ENCODE measurements around the gene B4GALNT4. TPM values are rescaled to one million over a fixed set of nuclear protein-coding genes. Genes with fewer than 3 reads are reported as not detected.

The B4GALNT4 gene
- total RNA-seq, 1 donor from 2014 or later: 64.6 TPM

DNA sequence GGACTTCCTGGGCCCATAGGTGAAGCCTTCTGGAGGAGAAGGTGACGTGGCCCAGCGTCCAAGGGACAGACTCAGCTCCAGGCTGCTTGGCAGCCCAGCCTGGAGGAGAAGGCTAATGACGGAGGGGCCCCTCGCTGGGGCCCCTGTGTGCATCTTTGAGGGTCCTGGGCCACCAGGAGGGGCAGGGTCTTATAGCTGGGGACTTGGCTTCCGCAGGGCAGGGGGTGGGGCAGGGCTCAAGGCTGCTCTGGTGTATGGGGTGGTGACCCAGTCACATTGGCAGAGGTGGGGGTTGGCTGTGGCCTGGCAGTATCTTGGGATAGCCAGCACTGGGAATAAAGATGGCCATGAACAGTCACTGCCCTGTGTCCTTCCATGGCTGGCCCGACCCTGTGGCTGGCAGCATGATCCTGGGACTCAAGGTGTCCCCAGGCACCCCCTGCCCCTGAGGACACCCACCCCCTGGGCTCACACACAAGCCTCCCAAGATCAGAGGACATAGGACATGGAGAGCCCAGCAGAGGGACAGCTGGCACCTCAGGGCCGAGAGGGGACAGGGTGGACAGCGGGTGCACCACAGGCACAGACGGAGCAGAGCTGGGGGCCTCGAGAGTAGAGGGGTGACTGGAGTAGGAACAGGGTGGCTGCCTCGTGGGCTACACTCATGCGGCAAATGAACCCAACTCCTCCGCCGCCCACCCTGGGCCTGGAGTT is 35.4 kb downstream of the B4GALNT4 start:
- no peak overlapping the region for H2AFZ ChIP-seq (ENCODE audit: low read depth, low read length)
- Mint-ChIP-seq H3K36me3 (ENCODE audit: low read depth, unreplicated experiment) (no peaks in the 10 kb centered on the region), H3K4me3 (ENCODE audit: unreplicated experiment) (no peak overlapping the region), H3K27ac (ENCODE audit: unreplicated experiment) (no peak overlapping the region), H3K4me1 (ENCODE audit: low read depth, unreplicated experiment) (no peaks in the 10 kb centered on the region), H3K9me3 (ENCODE audit: unreplicated experiment) (peaks cover 2% of the 10 kb centered on the region), H3K27me3 (ENCODE audit: low read depth, unreplicated experiment) (peaks cover 2% of the 10 kb centered on the region)
- H3K4me2 ChIP-seq (ENCODE audit: low read length): no peak overlapping the region
- H3K79me2 ChIP-seq (ENCODE audit: insufficient read depth, low read length): no peaks in the 10 kb centered on the region
- H4K20me1 ChIP-seq (ENCODE audit: insufficient read depth, low read length): no peaks in the 10 kb centered on the region
- no peak for FAIRE-seq
- no peak for TF ChIP-seq EZH2 (IDR thresholded peaks at IDR 0.05; ENCODE audit: insufficient read depth, low read length)
- TF ChIP-seq, protein P1, sequence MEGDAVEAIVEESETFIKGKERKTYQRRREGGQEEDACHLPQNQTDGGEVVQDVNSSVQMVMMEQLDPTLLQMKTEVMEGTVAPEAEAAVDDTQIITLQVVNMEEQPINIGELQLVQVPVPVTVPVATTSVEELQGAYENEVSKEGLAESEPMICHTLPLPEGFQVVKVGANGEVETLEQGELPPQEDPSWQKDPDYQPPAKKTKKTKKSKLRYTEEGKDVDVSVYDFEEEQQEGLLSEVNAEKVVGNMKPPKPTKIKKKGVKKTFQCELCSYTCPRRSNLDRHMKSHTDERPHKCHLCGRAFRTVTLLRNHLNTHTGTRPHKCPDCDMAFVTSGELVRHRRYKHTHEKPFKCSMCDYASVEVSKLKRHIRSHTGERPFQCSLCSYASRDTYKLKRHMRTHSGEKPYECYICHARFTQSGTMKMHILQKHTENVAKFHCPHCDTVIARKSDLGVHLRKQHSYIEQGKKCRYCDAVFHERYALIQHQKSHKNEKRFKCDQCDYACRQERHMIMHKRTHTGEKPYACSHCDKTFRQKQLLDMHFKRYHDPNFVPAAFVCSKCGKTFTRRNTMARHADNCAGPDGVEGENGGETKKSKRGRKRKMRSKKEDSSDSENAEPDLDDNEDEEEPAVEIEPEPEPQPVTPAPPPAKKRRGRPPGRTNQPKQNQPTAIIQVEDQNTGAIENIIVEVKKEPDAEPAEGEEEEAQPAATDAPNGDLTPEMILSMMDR (IDR thresholded peaks at IDR 0.05; ENCODE audit: insufficient read depth, low read depth, low read length): no peak
- no peak for DNase-seq (ENCODE audit: low read depth)
- H3K9me3 ChIP-seq (ENCODE audit: insufficient read depth, low read depth, low read length): no peaks in the 10 kb centered on the region
- H3K4me3 ChIP-seq (ENCODE audit: insufficient read depth, low read depth, low read length): no peak overlapping the region
- no peak overlapping the region for H3K9ac ChIP-seq (ENCODE audit: low read length)
- H3K27ac ChIP-seq (ENCODE audit: low read depth, low read length): no peak overlapping the region
- peaks cover 5% of the 10 kb centered on the region for H3K27me3 ChIP-seq (ENCODE audit: insufficient read depth, low read length)
- no peaks in the 10 kb centered on the region for H3K36me3 ChIP-seq (ENCODE audit: insufficient read depth, low read length)
- H3K4me1 ChIP-seq (ENCODE audit: insufficient read depth, low read length): no peaks in the 10 kb centered on the region

DNA sequence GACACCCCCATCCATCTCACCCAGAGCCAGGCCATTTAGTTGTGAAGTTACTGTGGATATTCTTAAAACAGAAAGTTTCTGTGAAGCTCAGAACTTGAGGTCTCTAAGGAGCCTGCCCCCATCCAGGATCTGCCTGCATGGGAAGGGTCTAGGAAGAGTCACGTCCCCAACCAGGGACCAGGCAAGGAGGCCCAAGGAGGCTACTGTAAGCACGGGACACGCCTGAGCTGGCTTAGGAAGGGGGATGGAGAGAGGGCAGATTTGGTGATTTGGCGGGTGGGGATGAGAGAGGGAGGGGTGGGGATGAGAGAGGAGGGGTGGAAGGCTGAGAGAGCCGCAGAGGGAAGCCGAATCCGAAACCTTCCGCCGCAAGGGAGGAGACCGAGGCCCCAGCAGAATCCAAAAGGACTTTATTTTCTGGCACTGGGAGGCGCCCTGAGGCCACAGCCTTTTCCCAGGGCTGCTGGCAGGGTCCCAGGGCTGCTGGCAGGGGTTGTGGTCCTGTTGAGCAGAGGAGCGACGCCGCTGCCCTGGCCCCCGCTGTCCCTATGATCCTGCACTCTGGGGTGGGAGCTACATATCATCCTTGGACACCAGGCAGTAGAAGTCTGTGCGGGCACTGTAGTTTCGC is 36.1 kb downstream of the B4GALNT4 start:
- H3K27ac Mint-ChIP-seq (ENCODE audit: unreplicated experiment): no peak overlapping the region
- Histone ChIP-seq H3K4me3 (ENCODE audit: insufficient read depth, low read depth, low read length) (no peak overlapping the region), H3K4me2 (ENCODE audit: low read length) (peak overlapping the region; percentile 84), H3K4me1 (ENCODE audit: insufficient read depth, low read length) (no peaks in the 10 kb centered on the region), H4K20me1 (ENCODE audit: insufficient read depth, low read length) (no peaks in the 10 kb centered on the region), H3K36me3 (ENCODE audit: insufficient read depth, low read length) (no peaks in the 10 kb centered on the region), H3K79me2 (ENCODE audit: insufficient read depth, low read length) (no peaks in the 10 kb centered on the region), H3K9me3 (ENCODE audit: insufficient read depth, low read depth, low read length) (no peaks in the 10 kb centered on the region), H3K27ac (ENCODE audit: low read depth, low read length) (no peak overlapping the region), H3K27me3 (ENCODE audit: insufficient read depth, low read length) (no peaks in the 10 kb centered on the region), H2AFZ (ENCODE audit: low read depth, low read length) (no peak overlapping the region), H3K9ac (ENCODE audit: low read length) (no peak overlapping the region)
- no peaks in the 10 kb centered on the region for H3K9me3 Mint-ChIP-seq (ENCODE audit: unreplicated experiment)
- DNase-seq (ENCODE audit: low read depth): no peak
- no peaks in the 10 kb centered on the region for H3K36me3 Mint-ChIP-seq (ENCODE audit: low read depth, unreplicated experiment)
- no peaks in the 10 kb centered on the region for H3K4me1 Mint-ChIP-seq (ENCODE audit: low read depth, unreplicated experiment)
- TF ChIP-seq, protein P1 (IDR thresholded peaks at IDR 0.05; ENCODE audit: insufficient read depth, low read depth, low read length): no peak
- TF ChIP-seq EZH2 (IDR thresholded peaks at IDR 0.05; ENCODE audit: insufficient read depth, low read length): no peak
- H3K4me3 Mint-ChIP-seq (ENCODE audit: unreplicated experiment): no peak overlapping the region
- no peak for FAIRE-seq
- peaks cover 2% of the 10 kb centered on the region for H3K27me3 Mint-ChIP-seq (ENCODE audit: low read depth, unreplicated experiment)
